ENCODE results near the gene IL1RL2. TPM values are rescaled to one million over a fixed set of nuclear protein-coding genes. Genes with fewer than 3 reads are reported as not detected.

IL1RL2 gene
- total RNA-seq, 1 donor from 2014 or later = 1.0 TPM

DNA sequence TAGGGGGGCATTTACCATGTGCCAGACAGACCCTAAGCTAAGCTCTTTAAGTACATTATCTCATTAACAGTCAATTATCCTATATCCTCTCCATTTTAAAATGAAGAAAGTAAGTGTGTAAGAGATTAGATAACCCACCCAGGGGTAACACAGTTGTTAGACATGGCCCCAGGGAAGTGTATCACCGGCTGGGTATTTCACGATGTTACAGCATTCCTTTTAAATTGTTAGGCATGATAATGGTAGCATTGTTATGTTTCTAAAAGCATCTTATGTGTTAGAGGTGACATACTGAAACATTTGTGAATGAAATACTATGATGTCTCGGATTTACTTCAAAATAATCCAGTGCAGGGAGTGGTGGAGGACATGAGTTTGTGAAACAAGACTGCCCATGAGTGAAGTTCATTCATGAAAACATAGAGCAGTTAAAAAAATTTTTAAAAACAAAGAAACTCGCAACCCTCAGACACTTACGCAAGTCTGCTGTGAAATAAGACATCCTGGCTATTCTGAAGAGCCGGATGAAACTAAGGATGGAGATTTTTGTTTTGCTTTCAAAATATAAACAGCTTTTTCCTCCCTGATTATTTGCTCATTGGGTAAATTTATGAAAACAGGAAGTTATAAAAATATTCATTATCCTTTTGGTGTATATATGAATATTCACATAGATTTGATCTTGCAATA, 54.9 kb downstream of the IL1RL2 start:
- TF ChIP-seq, protein P1, sequence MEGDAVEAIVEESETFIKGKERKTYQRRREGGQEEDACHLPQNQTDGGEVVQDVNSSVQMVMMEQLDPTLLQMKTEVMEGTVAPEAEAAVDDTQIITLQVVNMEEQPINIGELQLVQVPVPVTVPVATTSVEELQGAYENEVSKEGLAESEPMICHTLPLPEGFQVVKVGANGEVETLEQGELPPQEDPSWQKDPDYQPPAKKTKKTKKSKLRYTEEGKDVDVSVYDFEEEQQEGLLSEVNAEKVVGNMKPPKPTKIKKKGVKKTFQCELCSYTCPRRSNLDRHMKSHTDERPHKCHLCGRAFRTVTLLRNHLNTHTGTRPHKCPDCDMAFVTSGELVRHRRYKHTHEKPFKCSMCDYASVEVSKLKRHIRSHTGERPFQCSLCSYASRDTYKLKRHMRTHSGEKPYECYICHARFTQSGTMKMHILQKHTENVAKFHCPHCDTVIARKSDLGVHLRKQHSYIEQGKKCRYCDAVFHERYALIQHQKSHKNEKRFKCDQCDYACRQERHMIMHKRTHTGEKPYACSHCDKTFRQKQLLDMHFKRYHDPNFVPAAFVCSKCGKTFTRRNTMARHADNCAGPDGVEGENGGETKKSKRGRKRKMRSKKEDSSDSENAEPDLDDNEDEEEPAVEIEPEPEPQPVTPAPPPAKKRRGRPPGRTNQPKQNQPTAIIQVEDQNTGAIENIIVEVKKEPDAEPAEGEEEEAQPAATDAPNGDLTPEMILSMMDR (conservative IDR thresholded peaks at IDR 0.05) = no peak
- no peaks in the 10 kb centered on the region for H3K9me3 Mint-ChIP-seq
- peak; percentile 1 for DNase-seq (ENCODE audit: extremely low spot score, unreplicated experiment)

DNA sequence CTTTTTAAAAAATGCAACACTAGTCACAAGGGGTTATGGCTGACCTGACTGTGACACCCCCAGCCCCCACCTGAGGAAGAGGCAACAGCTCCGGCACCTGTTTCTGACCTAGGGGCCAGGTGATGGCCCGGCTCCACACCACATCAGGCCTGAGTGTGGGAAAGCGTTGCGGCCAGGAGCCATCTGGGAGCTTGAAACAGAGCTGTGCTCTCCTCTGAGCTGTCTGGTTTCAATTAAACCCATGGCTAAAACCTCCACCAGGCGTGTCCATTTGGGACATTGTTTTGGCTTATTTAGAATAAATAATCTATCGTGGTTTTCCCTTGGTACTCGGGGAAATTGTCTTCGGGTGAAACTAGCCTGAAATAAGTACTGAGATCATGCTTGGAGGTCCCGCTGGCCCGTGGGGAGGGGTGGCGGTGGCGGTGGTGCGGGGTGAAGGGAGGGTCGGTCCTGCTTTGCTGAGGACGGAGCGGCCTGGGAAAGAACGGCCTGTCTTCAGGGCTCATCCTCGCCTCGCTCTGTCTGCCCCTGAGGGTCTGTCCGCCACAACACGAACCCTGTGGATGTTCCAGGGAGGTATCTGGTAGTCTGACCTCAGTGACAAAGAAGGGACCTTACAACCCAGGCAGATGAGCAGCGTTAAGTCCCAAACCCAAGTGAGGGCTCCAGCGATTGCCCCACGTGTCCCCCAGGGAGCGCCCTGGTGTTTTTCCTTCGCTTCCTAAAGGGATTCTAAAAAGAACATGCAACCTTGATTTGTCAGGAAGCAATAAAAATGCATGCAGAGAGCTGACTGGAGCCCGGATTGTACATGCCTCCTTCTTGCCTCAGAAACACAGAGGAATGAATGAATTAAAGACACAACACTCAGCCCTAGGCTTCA, 58.7 kb downstream of the IL1RL2 start:
- Mint-ChIP-seq H3K27me3 (peaks cover 11% of the 10 kb centered on the region), H3K4me1 (ENCODE audit: unreplicated experiment) (peaks cover 9% of the 10 kb centered on the region), H3K4me3 (no peak overlapping the region), H3K27ac (no peak overlapping the region), H3K9me3 (no peaks in the 10 kb centered on the region), H3K36me3 (no peaks in the 10 kb centered on the region)
- TF ChIP-seq, protein P1 (conservative IDR thresholded peaks at IDR 0.05) = no peak
- DNase-seq (ENCODE audit: extremely low spot score, unreplicated experiment) = peak; percentile 55

More for the DNA sequence above, 54.9 kb downstream of the IL1RL2 start:
- Mint-ChIP-seq H3K36me3 (no peaks in the 10 kb centered on the region), H3K4me1 (ENCODE audit: unreplicated experiment) (peaks cover 16% of the 10 kb centered on the region), H3K27me3 (no peaks in the 10 kb centered on the region), H3K4me3 (no peak overlapping the region), H3K27ac (no peak overlapping the region)

DNA sequence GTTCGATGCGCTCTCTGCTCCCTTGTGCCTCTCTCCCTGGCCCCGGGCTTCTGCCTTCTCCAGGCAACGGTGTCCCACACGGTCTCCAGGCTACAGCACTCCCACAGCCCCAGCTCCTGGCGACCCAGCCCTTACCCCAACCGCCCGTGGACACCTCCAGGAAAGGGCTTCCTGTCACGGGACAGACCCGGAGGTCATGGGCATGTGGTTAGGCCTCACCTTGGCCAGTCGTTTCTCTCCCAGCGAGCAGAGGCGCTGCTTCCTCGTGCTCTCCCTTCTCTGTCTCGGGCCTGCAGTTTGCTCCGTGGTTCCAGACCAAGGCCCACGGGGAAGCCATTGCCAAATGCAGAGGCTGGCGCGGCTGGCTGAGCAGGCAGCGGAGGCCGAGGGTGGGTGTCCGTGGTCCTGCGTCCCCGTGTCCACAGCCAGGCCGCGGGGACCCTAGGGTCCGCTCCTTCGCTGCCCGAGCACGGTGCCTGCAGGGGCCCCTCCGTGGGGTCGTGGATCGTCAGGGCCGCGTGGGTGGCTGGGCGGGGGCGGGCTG, 63.5 kb downstream of the IL1RL2 start:
- Mint-ChIP-seq H3K9me3 (no peaks in the 10 kb centered on the region), H3K27ac (no peak overlapping the region), H3K4me1 (ENCODE audit: unreplicated experiment) (peaks cover 6% of the 10 kb centered on the region), H3K27me3 (peaks cover 24% of the 10 kb centered on the region), H3K36me3 (no peaks in the 10 kb centered on the region), H3K4me3 (no peak overlapping the region)
- no peak for DNase-seq (ENCODE audit: extremely low spot score, unreplicated experiment)
- TF ChIP-seq, protein P1 (conservative IDR thresholded peaks at IDR 0.05) = no peak

DNA sequence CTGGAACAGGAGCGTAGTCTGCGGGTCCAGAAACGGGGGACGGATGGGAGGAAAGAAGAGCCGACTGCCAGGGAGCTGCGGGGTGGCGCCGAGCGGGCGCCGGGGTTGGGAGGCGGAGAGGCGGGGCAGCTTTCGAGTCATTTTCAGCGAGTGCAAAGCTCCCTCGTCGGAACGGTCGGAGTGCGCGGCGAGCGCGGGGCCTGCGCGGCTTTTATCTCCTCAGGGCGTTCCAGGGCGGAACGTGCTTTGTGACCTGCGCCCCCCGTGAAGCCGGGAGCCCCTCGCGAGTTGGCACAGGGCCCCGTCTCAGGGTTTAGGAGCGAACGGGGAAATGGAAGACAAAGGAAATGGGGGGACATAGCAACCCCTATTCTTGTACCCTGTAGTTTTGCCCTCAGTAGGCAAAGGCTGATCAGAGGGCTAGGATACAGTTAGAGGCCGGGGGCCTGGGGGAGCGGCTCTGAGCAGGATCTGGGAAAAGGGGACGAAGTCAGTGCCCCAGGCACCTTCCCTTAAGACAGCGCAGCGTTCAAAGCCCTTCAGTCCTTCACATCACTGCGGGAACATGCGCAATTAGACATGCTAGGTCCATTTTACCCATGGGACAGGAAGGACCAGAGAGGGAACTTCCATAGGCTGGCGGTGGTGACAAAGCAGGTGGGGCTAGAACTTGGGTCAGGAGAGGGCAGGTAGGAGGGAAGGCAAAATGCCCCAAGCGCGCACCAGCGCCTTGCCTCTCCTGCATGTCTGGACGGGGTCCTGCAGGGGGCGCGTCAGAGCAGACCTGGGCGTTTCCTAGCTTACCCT, 64.4 kb downstream of the IL1RL2 start:
- Mint-ChIP-seq H3K36me3 (no peaks in the 10 kb centered on the region), H3K9me3 (no peaks in the 10 kb centered on the region), H3K27ac (peak overlapping the region; percentile 8), H3K4me3 (peak overlapping the region; percentile 84), H3K27me3 (peaks cover 24% of the 10 kb centered on the region), H3K4me1 (ENCODE audit: unreplicated experiment) (peaks cover 6% of the 10 kb centered on the region)
- no peak for DNase-seq (ENCODE audit: extremely low spot score, unreplicated experiment)
- TF ChIP-seq, protein P1 (conservative IDR thresholded peaks at IDR 0.05) = peak; percentile 81

DNA sequence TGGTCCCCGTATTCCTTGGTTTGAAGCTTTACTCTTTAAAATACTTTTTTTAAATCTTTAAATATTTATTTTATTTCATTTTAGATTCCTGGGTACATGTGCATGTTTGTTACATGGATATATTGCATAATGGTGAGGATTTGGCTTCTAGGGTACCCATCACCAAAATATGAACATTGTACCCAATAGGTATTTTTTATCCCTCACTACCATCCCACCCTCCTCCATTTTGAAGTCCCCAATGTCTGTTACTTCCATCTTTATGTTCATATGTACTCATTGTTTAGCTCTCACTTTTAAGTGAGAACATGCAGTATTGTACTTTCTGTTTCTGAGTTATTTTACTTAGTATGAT, 65.0 kb downstream of the IL1RL2 start:
- H3K4me3 Mint-ChIP-seq = peak overlapping the region; percentile 84
- peaks cover 6% of the 10 kb centered on the region for H3K4me1 Mint-ChIP-seq (ENCODE audit: unreplicated experiment)
- H3K27ac Mint-ChIP-seq = no peak overlapping the region
- peaks cover 24% of the 10 kb centered on the region for H3K27me3 Mint-ChIP-seq
- no peak for DNase-seq (ENCODE audit: extremely low spot score, unreplicated experiment)
- TF ChIP-seq, protein P1 (conservative IDR thresholded peaks at IDR 0.05) = no peak
- no peaks in the 10 kb centered on the region for H3K9me3 Mint-ChIP-seq
- H3K36me3 Mint-ChIP-seq = no peaks in the 10 kb centered on the region

Measured in type B pancreatic cell (in vitro differentiated cells).